ENCODE measurements around the gene EPM2AIP1.
"Not testable (repeated sequence)": the region's sequence is repeated elsewhere in the genome, so short reads cannot be mapped to it uniquely, and the experiment has no call there.

EPM2AIP1 gene

DNA sequence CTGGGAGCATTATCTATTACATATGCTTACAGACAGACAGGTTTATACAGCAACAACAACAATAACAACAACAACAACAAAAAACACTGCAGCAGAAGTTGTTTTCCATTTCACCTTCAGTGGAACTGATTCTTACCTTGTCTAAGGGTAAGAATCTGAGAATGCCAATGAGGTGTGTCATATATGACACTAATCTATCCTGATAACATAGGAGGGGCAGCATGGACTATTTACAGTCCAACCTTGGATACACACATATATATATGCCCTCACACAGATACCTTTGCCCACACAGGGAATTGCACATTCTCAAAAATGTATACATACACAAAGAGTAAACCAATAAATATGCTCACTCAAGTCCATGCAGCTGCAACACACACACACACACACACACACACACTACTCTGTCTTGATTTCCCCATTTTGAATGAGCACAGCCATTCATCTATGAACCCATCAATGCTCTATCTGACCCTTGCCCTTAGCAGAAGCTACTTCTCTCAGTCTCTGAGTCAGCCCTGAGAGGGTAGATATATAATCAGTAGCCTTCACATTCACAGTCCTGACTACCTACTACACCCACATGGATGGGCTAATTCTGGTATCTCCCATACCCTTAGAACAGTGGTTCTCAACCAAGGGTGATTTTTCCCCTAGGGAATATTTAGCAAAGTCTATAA lies 38.3 kb downstream of the EPM2AIP1 start:
- DNase-seq (ENCODE audit: low read depth in 2 of 2), result no peak

- not testable (repeated sequence) for DNase-seq (ENCODE audit: low read depth in 2 of 2)
Observed at GRCh38 chr3:36947814-36948213, 45.1 kb downstream of the EPM2AIP1 start.

GRCh38 chr3:36945333-36945980 lies 47.5 kb downstream of the EPM2AIP1 start:
- DNase-seq (ENCODE audit: low read depth in 2 of 2), result no peak

GRCh38 chr3:36944641-36945270 lies 48.2 kb downstream of the EPM2AIP1 start, which contains the start of gene TRANK1:
TRANK1 (minus strand) TSS chr3:36945054; CDS start chr3:36944809, 245 bp downstream.
- DNase-seq (ENCODE audit: low read depth in 2 of 2), result peak; percentile 77 to 78

DNA sequence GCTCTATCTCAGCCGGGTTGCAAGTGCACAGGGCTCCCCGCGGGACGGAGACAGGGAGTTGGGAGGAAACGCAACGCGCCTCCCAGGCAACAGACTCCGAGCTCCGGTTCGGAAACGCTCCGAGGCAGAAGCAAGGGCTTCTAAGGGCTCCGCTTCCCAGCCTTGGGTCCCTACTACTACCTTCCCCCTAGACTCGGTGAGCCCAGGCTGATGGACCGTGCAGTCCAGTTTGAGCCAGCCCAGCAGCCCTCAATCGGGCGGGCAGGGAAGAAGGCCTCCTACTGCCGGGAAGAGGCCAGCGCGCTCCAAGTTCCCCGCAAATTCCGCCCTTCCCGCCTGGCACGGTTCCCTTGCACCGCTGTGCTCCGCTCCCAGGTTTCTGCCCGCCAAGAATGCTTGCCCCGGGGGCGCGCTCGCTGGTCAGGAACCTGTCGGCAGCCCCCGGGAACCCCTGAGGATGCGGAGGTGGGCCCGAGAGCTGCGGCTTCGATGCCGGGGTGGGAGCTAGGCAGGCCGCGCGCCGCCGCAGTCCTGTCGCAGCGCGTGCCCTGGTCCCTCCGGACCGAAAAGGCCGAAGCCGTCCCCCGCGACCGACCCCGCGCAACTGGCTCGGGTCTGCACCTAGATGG lies 48.8 kb downstream of the EPM2AIP1 start:
- DNase-seq (ENCODE audit: low read depth in 2 of 2), result peak in 1 of 2 donors; percentile 6

GRCh38 chr3:36943601-36944000 lies 49.3 kb downstream of the EPM2AIP1 start:
- no peak for DNase-seq (ENCODE audit: low read depth in 2 of 2)

DNA sequence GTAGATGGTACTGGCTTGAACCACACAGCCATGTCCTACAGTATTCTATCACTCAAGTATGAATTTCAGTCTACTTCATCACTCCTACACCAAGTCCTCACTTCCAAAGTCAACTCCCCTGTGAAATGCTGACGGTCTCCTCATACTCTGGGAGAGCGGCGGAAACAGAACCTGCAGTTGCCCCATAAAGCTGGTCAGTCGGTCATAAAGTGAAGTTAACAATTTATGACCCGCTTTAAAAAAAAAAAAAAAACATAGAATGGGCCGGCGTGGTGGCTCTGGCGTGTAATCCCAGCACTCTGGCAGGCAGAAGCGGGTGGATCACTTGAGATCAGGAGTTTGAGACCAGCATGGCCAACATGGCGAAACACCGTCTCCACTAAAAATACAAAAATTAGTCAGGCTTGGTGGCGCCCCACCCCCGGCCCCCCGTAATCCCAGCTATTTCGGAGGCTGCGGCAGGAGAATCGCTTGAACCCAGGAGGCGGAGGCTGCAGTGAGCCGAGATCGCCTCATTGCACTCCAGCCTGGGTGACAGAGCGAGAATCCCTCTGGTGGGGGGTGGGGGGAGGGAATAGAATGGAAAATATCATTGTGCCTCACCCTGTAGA lies 50.2 kb downstream of the EPM2AIP1 start:
- DNase-seq (ENCODE audit: low read depth in 2 of 2), result no peak

DNA sequence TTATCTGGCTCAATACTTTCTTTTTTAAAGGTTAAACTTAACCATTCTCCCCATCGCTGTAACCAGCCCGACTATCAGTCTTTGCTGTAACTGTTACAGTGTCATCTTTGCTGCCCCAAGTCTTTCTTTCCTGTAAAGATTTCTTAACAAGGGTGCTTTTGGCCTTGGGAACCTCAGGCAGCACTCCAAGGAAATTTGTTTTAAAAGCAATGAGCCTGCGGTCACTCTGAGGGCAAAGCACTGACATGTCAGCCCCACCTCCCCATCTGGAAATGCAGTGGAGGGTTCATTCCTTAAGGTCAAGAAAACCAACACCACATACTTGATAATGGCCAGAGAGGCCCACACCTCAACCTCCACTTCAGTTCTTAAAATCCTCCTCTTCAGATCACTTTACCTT lies 51.3 kb downstream of the EPM2AIP1 start:
- DNase-seq (ENCODE audit: low read depth in 2 of 2), result no peak

DNA sequence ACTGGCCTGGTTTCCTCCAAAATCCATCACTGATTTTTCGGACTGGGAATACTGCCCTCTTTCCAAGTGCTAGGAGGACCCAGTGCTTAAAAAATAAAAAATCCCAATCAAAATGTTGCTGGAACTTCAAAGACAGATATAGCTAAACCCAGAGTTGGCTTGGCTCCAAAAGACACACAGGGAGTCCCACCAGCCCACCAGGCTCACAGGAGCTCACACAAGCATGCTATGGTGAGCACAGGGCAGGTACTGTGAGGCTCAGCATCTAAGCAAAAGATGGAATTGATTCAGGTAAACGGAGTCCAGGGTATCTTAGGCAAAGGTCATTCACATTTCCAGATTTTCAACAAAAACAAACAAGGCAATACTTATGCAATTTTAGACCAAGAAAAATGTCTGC lies 51.8 kb downstream of the EPM2AIP1 start:
- DNase-seq (ENCODE audit: low read depth in 2 of 2), result no peak

DNA sequence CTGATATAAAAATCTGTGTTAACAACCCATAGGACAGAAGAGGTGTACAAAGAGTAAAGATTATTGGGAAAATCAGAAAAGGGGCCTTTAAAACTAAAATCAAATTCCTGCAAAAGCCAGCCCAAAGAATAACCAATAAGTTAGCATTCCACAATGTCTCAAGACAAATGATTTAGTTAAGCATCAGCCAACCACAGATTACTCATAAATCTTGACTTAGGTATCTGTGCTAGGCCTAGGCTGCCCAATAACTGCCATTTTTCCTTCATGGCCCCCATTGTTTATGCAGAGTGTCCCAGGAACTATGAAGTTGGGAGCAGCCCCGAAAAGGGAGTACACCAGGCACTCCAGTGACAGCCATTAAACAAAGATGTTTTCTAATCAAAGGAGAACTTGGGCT lies 55.4 kb downstream of the EPM2AIP1 start:
- DNase-seq (ENCODE audit: low read depth in 2 of 2), result no peak

Data from activated CD8-positive, alpha-beta memory T cell treated with anti-CD3 and anti-CD28 coated beads for 4 hours (primary cell).